ENCODE measurements around the gene PTPN4.

DNA sequence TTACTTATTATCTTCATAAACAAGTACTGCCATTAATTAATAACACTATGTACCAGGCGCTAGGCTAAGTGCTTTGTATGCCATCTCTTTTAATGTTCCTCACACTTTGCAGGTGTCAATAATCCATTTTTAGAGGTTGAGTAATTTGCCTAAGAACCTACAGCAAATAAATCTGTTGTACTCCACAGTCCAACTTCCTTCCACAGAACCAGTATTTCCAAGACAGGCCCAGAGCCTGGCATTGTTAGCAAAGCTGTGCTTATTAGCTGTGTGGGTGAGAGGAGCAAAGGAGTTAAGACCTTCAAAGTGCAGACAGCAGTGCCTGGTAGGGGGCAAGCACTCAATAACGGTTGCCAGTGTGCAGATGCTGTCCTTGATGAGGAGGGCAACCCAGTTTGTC lies 14.2 kb upstream of the PTPN4 start:
- no peak for TF ChIP-seq SUZ12 (IDR thresholded peaks at IDR 0.05; ENCODE audit: extremely low read depth, insufficient read depth, insufficient read length)
- TF ChIP-seq ZNF274 (IDR thresholded peaks at IDR 0.05; ENCODE audit: low read depth, low read length), result no peak

Measured in NT2/D1 (cell line).